Uterus (tissue), 2 donors: Measurements from ENCODE around the gene DOCK1.

Experiments used
- POLR2A ChIP-seq, 2 donors: fragments of 450-650 bp; IDR thresholded peaks; one replicate each; pipeline ENCODE4 v1.6.1; 2016; ENCODE audit warnings: antibody characterized with exemption in 2 of 2, mild to moderate bottlenecking in 1 of 2, moderate library complexity in 1 of 2
- TF ChIP-seq, protein P1 (sequence below), 4 experiments: fragments of 200-600 bp in 2 of 4; fragments of 450-650 bp in 2 of 4; sonication (generic) in 2 of 4; IDR thresholded peaks; one replicate each; pipeline ENCODE4 v1.5.1; 2016 to 2019; ENCODE audit warnings: antibody characterized with exemption in 4 of 4, mild to moderate bottlenecking in 2 of 4, moderate library complexity in 1 of 4

DNA sequence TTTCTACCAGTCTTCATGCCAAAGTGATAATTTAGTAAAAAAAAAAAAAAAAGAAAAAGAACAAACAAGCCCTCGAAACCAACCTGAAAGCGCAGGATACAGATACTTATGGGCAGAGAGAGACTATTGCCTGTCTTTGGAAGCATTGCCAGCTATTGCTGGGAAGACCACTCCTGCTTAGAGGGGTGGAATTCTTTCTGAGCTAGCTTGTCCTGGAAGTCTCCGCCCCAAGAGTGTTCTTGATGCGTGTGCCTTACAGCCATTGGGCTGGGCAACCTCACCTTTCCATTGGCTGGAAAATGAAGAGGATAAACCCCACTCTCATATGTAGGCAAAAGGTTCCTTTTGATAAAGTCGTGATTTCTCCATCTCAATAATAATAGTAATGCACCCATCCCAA is 311.0 kb downstream of the DOCK1 start:
- no peak for TF ChIP-seq POLR2A (IDR thresholded peaks at IDR 0.05)
- TF ChIP-seq, protein P1, sequence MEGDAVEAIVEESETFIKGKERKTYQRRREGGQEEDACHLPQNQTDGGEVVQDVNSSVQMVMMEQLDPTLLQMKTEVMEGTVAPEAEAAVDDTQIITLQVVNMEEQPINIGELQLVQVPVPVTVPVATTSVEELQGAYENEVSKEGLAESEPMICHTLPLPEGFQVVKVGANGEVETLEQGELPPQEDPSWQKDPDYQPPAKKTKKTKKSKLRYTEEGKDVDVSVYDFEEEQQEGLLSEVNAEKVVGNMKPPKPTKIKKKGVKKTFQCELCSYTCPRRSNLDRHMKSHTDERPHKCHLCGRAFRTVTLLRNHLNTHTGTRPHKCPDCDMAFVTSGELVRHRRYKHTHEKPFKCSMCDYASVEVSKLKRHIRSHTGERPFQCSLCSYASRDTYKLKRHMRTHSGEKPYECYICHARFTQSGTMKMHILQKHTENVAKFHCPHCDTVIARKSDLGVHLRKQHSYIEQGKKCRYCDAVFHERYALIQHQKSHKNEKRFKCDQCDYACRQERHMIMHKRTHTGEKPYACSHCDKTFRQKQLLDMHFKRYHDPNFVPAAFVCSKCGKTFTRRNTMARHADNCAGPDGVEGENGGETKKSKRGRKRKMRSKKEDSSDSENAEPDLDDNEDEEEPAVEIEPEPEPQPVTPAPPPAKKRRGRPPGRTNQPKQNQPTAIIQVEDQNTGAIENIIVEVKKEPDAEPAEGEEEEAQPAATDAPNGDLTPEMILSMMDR (IDR thresholded peaks at IDR 0.05) = no peak
